Mesenchymal stem cell (in vitro differentiated cells and primary cell): ENCODE measurements around the gene RCC1. TPM values are rescaled to one million over a fixed set of nuclear protein-coding genes. Genes with fewer than 3 reads are reported as not detected.
A peak's percentile ranks its signal among the peaks of the same experiment; 100 is the strongest.

ENCODE experiments used
- DNase-seq: peaks from one replicate; pipeline ENCODE4 v3.0.0-alpha.2; 2013
- H2AFZ ChIP-seq: one replicate; pipeline ENCODE4 v1.6.1; 2013; ENCODE audit warnings: low read depth, mild to moderate bottlenecking, control low read depth, inconsistent platforms, low read length, moderate library complexity
- H2AK5ac ChIP-seq: 2 replicates; pipeline ENCODE4 v1.6.1; 2013; ENCODE audit warnings: low read length, moderate library complexity, mild to moderate bottlenecking, inconsistent platforms; ENCODE audit not compliant: severe bottlenecking
- H2BK120ac ChIP-seq: one replicate; pipeline ENCODE4 v1.6.1; 2013; ENCODE audit warnings: low read depth, mild to moderate bottlenecking, inconsistent platforms, low read length, moderate library complexity
- H2BK12ac ChIP-seq, 2 experiments: one replicate each; pipeline ENCODE4 v1.6.1; 2013; ENCODE audit warnings: inconsistent platforms in 2 of 2, low read length in 2 of 2, mild to moderate bottlenecking in 2 of 2, moderate library complexity in 2 of 2, control low read depth in 1 of 2
- H2BK15ac ChIP-seq: one replicate; pipeline ENCODE4 v1.6.1; 2013; ENCODE audit warnings: mild to moderate bottlenecking, low read depth, inconsistent platforms; ENCODE audit not compliant: poor library complexity, severe bottlenecking
- H2BK5ac ChIP-seq: 2 replicates; pipeline ENCODE4 v1.6.1; 2013; ENCODE audit warnings: low read depth, mild to moderate bottlenecking, low read length, control low read depth, inconsistent platforms; ENCODE audit not compliant: poor library complexity, severe bottlenecking
- H3K14ac ChIP-seq, 2 experiments: one replicate each; pipeline ENCODE4 v1.6.1; 2013; ENCODE audit warnings: inconsistent platforms in 2 of 2, low read length in 2 of 2, control low read depth in 1 of 2, mild to moderate bottlenecking in 1 of 2, moderate library complexity in 1 of 2
- H3K18ac ChIP-seq, 2 experiments: one replicate each; pipeline ENCODE4 v1.6.1; 2013; ENCODE audit warnings: inconsistent platforms in 2 of 2, low read length in 2 of 2, control low read depth in 1 of 2, low read depth in 1 of 2, mild to moderate bottlenecking in 1 of 2
- H3K23ac ChIP-seq, 2 experiments: one replicate each; pipeline ENCODE4 v1.6.1; 2013; ENCODE audit warnings: inconsistent platforms in 2 of 2, low read length in 2 of 2, mild to moderate bottlenecking in 2 of 2, moderate library complexity in 2 of 2, control low read depth in 1 of 2
- H3K27ac ChIP-seq: 2 replicates; pipeline ENCODE4 v1.5.1; 2013; ENCODE audit warnings: mild to moderate bottlenecking, moderate library complexity, low read length, control low read depth, inconsistent platforms; ENCODE audit not compliant: poor library complexity, severe bottlenecking
- H3K27me3 ChIP-seq, 2 experiments: 2 replicates each; pipeline versions ENCODE4 v1.6.1 to v1.7.0; 2013; ENCODE audit warnings: low read length in 2 of 2, mild to moderate bottlenecking in 2 of 2, moderate library complexity in 2 of 2, control low read depth in 1 of 2, inconsistent platforms in 1 of 2; ENCODE audit not compliant: control insufficient read depth in 1 of 2, insufficient read depth in 1 of 2
- H3K36me3 ChIP-seq, 2 experiments: 2 replicates each; pipeline versions ENCODE4 v1.6.1 to v1.7.0; 2013; ENCODE audit warnings: low read length in 2 of 2, control low read depth in 1 of 2, inconsistent platforms in 1 of 2, low read depth in 1 of 2, mild to moderate bottlenecking in 1 of 2; ENCODE audit not compliant: insufficient read depth in 2 of 2, control insufficient read depth in 1 of 2
- H3K4ac ChIP-seq, 2 experiments: one replicate each; pipeline ENCODE4 v1.6.1; 2013; ENCODE audit warnings: inconsistent platforms in 2 of 2, low read length in 2 of 2, mild to moderate bottlenecking in 2 of 2, moderate library complexity in 2 of 2, control low read depth in 1 of 2, low read depth in 1 of 2
- H3K4me1 ChIP-seq: 2 replicates; pipeline ENCODE4 v1.6.1; 2013; ENCODE audit warnings: low read depth, low read length, control low read depth; ENCODE audit not compliant: control insufficient read depth, insufficient read depth
- H3K4me2 ChIP-seq: 2 replicates; pipeline ENCODE4 v1.6.1; 2013; ENCODE audit warnings: low read length, mild to moderate bottlenecking, inconsistent platforms; ENCODE audit not compliant: poor library complexity, severe bottlenecking
- H3K4me3 ChIP-seq, 2 experiments: 2 replicates each; pipeline versions ENCODE4 v1.5.1 to v1.7.0; 2013; ENCODE audit warnings: low read length in 2 of 2, mild to moderate bottlenecking in 2 of 2, control low read depth in 1 of 2, low read depth in 1 of 2; ENCODE audit not compliant: insufficient read depth in 1 of 2
- H3K79me1 ChIP-seq: replicated peaks from 2 replicates; pipeline ENCODE4 v1.6.1; 2013; ENCODE audit warnings: mild to moderate bottlenecking, control low read depth, low read length, inconsistent platforms; ENCODE audit not compliant: poor library complexity, severe bottlenecking
- H3K9ac ChIP-seq: 2 replicates; pipeline ENCODE4 v1.7.0; 2013; ENCODE audit warnings: mild to moderate bottlenecking, low read length, moderate library complexity
- H3K9me3 ChIP-seq: 2 replicates; pipeline ENCODE4 v1.7.0; 2013; ENCODE audit warnings: mild to moderate bottlenecking, low read length; ENCODE audit not compliant: control insufficient read depth
- H4K8ac ChIP-seq: one replicate; pipeline ENCODE4 v1.6.1; 2013; ENCODE audit warnings: inconsistent platforms, mild to moderate bottlenecking, low read length, moderate library complexity
- H4K91ac ChIP-seq: one replicate; pipeline ENCODE4 v1.6.1; 2013; ENCODE audit warnings: mild to moderate bottlenecking, low read length, inconsistent platforms
- WGBS: methylation state at CpG from one replicate; pipeline ENCODE4 v1.1.7; 2013; ENCODE audit warnings: mixed read lengths; 5-methylcytosine and 5-hydroxymethylcytosine counted together
- polyA plus RNA-seq, 2 experiments: library from polyadenylated mRNA; stranded (reverse); fragments of 200-250 nt; gene quantifications; one replicate each; pipeline ENCODE4 v1.2.3, GENCODE V29; 2013

Gene RCC1, protein sequence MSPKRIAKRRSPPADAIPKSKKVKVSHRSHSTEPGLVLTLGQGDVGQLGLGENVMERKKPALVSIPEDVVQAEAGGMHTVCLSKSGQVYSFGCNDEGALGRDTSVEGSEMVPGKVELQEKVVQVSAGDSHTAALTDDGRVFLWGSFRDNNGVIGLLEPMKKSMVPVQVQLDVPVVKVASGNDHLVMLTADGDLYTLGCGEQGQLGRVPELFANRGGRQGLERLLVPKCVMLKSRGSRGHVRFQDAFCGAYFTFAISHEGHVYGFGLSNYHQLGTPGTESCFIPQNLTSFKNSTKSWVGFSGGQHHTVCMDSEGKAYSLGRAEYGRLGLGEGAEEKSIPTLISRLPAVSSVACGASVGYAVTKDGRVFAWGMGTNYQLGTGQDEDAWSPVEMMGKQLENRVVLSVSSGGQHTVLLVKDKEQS
- 13.0 TPM for polyA plus RNA-seq (2013, experiment 1 of 2)
- 13.9 TPM for polyA plus RNA-seq (2013, experiment 2 of 2)

DNA sequence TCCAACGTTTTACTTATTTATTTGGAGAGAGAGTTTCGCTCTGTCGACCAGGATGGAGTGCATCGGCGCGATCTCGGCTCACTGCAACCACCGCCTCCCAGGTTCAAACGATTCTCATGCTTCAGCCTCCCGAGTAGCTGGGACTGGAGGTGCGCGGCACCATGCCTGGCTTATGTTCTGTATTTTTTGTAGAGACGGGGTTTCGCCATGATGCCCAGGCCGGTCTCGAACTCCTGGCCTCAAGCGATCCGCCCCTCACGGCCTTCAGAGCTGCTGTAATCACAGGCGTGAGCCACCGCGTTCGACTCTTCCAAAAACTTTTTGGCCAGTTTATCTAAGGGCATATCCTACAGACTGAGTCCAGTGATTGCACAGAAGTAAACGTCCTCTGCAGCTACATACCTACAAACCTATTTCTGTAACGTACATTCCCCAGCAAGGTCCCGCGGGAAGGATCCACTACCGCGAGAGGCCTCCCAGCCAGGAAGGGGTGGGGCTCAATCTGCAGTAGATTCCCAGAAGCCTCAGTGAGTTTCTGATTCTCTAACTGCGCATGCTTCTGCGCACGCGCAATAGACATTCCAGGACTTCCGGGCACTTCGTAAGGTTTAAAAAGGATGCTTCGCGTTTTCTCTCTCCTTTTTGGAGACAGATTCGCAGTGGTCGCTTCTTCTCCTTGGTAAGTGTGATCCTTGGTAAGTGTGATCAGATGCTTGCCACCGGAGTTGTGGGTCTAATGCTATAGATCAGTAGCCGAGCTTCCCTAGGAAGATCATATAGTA is at the start of gene RCC1:
Gene RCC1, plus strand, starts transcription at position 638 of the 782 bp plus-strand sequence. CDS start 23,824 bp downstream, outside the sequence.
- Histone ChIP-seq H3K4ac (peak within 1 kb of the TSS; percentile 79 to 96), H2AK5ac (peak within 1 kb of the TSS; percentile 79), H3K79me1 (peaks cover 3% of the 10 kb centered on the region), H2BK5ac (peak within 1 kb of the TSS; percentile 77), H3K36me3 (peaks cover 19 to 37% of the 10 kb centered on the region in 2 experiments), H3K27ac (peak within 1 kb of the TSS; percentile 94), H3K23ac (no peak within 1 kb of the TSS), H3K9ac (peak within 1 kb of the TSS; percentile 94), H2BK15ac (no peak within 1 kb of the TSS), H3K18ac (peak within 1 kb of the TSS; percentile 77 to 81), H2BK120ac (no peak within 1 kb of the TSS), H2BK12ac (no peak within 1 kb of the TSS), H4K91ac (peak within 1 kb of the TSS; percentile 78), H4K8ac (peak within 1 kb of the TSS; percentile 93), H2AFZ (peak within 1 kb of the TSS; percentile 72), H3K27me3 (no peaks in the 10 kb centered on the region), H3K4me1 (peaks cover 14% of the 10 kb centered on the region), H3K14ac (peak within 1 kb of the TSS in 1 of 2 experiments; percentile 85), H3K9me3 (no peaks in the 10 kb centered on the region), H3K4me2 (peak within 1 kb of the TSS; percentile 67), H3K4me3 (peak within 1 kb of the TSS; percentile 81 to 95)
- peak; percentile 99 for DNase-seq
- 8% methylated on average over 37 of the region's 41 CpGs for WGBS

DNA sequence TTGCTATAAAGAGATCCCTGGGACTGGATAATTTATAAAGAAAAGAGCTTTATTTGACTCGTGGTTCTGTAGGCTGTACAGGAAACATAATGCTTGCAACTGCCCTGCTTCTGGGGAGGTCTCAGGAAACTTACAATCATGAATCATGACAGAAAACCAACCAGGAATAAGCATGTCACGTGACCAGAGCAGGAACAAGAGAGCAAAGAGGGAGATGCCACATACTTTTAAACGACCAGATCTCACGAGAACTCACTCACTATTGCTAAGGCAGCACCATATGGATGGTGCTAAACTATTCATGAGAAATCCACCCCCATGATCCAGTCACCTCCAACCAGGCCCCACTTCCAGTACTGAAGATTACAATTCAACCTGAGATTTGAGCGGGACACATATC is 49.8 kb upstream of the RCC1 start:
- 33% methylated on average over 5 of the region's 5 CpGs for WGBS

DNA sequence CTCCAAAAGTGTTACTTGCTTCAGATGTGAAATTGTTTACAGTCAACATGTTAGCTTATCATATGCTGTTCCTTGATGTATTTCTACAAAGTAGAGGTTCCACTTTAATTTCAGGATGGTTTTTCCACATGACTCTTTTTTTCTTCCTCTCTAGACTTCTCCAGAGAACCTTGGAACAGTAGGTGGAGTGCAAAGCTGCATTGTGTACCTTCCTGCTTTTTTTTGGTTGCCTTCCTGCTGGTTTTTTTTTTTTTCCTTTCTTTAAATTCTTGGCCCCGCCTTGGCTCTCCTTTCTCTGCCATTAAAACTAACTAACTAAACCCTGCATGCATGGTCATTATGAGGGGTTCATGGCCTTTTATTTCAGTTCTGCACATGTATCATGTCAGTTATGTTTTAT is 48.2 kb upstream of the RCC1 start:
- H2BK12ac ChIP-seq, result no peak overlapping the region
- H3K4me3 ChIP-seq, result no peak overlapping the region
- no peak for DNase-seq
- no peak overlapping the region for H3K23ac ChIP-seq
- H3K27ac ChIP-seq, result no peak overlapping the region
- no CpG with 5 or more reads among the region's 1 CpG for WGBS
- H4K8ac ChIP-seq, result no peak overlapping the region
- H3K9me3 ChIP-seq, result no peaks in the 10 kb centered on the region
- no peaks in the 10 kb centered on the region for H3K27me3 ChIP-seq
- H2BK15ac ChIP-seq, result no peak overlapping the region
- H2BK120ac ChIP-seq, result no peak overlapping the region
- no peak overlapping the region for H2BK5ac ChIP-seq
- H2AFZ ChIP-seq, result no peak overlapping the region
- no peak overlapping the region for H3K4me2 ChIP-seq
- no peak overlapping the region for H3K9ac ChIP-seq
- peaks cover 27% of the 10 kb centered on the region for H3K79me1 ChIP-seq
- peaks cover 5% of the 10 kb centered on the region for H3K4me1 ChIP-seq
- H3K4ac ChIP-seq, result no peak overlapping the region
- no peak overlapping the region for H3K18ac ChIP-seq
- no peak overlapping the region for H3K14ac ChIP-seq
- peaks cover 5 to 6% of the 10 kb centered on the region in 2 experiments for H3K36me3 ChIP-seq
- no peak overlapping the region for H2AK5ac ChIP-seq
- no peak overlapping the region for H4K91ac ChIP-seq

More for the DNA sequence above, 49.8 kb upstream of the RCC1 start:
- Histone ChIP-seq H3K36me3 (peaks cover 0 to 6% of the 10 kb centered on the region in 2 experiments), H3K9me3 (no peaks in the 10 kb centered on the region), H3K9ac (peak overlapping the region; percentile 46), H2BK15ac (no peak overlapping the region), H3K4me2 (no peak overlapping the region), H2BK5ac (no peak overlapping the region), H3K18ac (no peak overlapping the region), H4K8ac (peak overlapping the region; percentile 59), H2AFZ (no peak overlapping the region), H3K4me1 (peaks cover 5% of the 10 kb centered on the region), H2BK12ac (no peak overlapping the region), H3K4me3 (no peak overlapping the region), H3K23ac (no peak overlapping the region), H3K27ac (no peak overlapping the region), H3K79me1 (peaks cover 33% of the 10 kb centered on the region), H3K4ac (no peak overlapping the region), H4K91ac (no peak overlapping the region), H3K14ac (no peak overlapping the region), H2BK120ac (no peak overlapping the region), H2AK5ac (no peak overlapping the region), H3K27me3 (no peaks in the 10 kb centered on the region)
- peak; percentile 80 for DNase-seq
